Activated CD4-positive, alpha-beta memory T cell treated with anti-CD3 and anti-CD28 coated beads, Interleukin-2, amount 10 ng/mL, durations not matched to agents 7 days and 5 days (primary cell): ENCODE data around the gene KRTAP13-4. TPM values are rescaled to one million over a fixed set of nuclear protein-coding genes. Genes with fewer than 3 reads are reported as not detected.

Source experiments
- CTCF ChIA-PET: fragments of 350-600 bp; sonication (Branson Sonifier 250); formaldehyde crosslinking; loops from one replicate; lab custom pipeline; 2021; ENCODE audit warnings: antibody characterized with exemption, inconsistent platforms; lab: Charles Lee
- POLR2A ChIA-PET: fragments of 350-600 bp; sonication (Branson Sonifier 250); formaldehyde crosslinking; loops from one replicate; lab custom pipeline; 2021; ENCODE audit warnings: antibody characterized with exemption; lab: Charles Lee
- DNase-seq: peaks from one replicate; pipeline ENCODE4 v3.0.0-alpha.2; 2020
- H3K27ac Mint-ChIP-seq: one replicate; pipeline ENCODE4 v1.8.0; 2021; ENCODE audit warnings: mild to moderate bottlenecking, mixed read lengths
- H3K27me3 Mint-ChIP-seq: one replicate; pipeline ENCODE4 v1.8.0; 2021; ENCODE audit warnings: mixed read lengths
- H3K36me3 Mint-ChIP-seq: one replicate; pipeline ENCODE4 v1.8.0; 2021; ENCODE audit warnings: low read depth, mixed read lengths
- H3K4me1 Mint-ChIP-seq: one replicate; pipeline ENCODE4 v1.8.0; 2021; ENCODE audit warnings: mixed read lengths
- H3K4me3 Mint-ChIP-seq: one replicate; pipeline ENCODE4 v1.8.0; 2021; ENCODE audit warnings: mild to moderate bottlenecking, mixed read lengths
- H3K9me3 Mint-ChIP-seq: one replicate; pipeline ENCODE4 v1.8.0; 2021; ENCODE audit warnings: mixed read lengths
- total RNA-seq, 2 experiments: library from RNA; stranded (reverse); gene quantifications; one replicate each; pipeline ENCODE4 v1.2.3, GENCODE V29; 2021

Gene KRTAP13-4
- not detected for total RNA-seq

- Mint-ChIP-seq H3K36me3 (no peaks in the 10 kb centered on the region), H3K27ac (no peak within 1 kb of the TSS), H3K4me3 (no peak within 1 kb of the TSS), H3K4me1 (no peaks in the 10 kb centered on the region), H3K9me3 (no peaks in the 10 kb centered on the region), H3K27me3 (peaks cover 1% of the 10 kb centered on the region)
- DNase-seq, result no peak
- POLR2A ChIA-PET, result no interaction called here
- CTCF ChIA-PET, result no interaction called here
These were observed at the start of gene KRTAP13-4 for GRCh38 chr21:30430170-30430655. TSS of gene KRTAP13-4 (plus strand) at chr21:30430220. CDS start at chr21:30430276, 56 bp downstream.

GRCh38 chr21:30382201-30382600 is 47.8 kb upstream of the KRTAP13-4 start:
- ChIA-PET POLR2A (no interaction called here), CTCF (no interaction called here)
- Mint-ChIP-seq H3K27ac (no peak overlapping the region), H3K9me3 (no peaks in the 10 kb centered on the region), H3K27me3 (no peaks in the 10 kb centered on the region), H3K4me3 (no peak overlapping the region), H3K36me3 (no peaks in the 10 kb centered on the region), H3K4me1 (no peaks in the 10 kb centered on the region)
- DNase-seq, result no peak

- no peak overlapping the region for H3K4me3 Mint-ChIP-seq
- H3K27ac Mint-ChIP-seq, result no peak overlapping the region
- H3K27me3 Mint-ChIP-seq, result no peaks in the 10 kb centered on the region
- no peaks in the 10 kb centered on the region for H3K36me3 Mint-ChIP-seq
- no peaks in the 10 kb centered on the region for H3K4me1 Mint-ChIP-seq
- no peaks in the 10 kb centered on the region for H3K9me3 Mint-ChIP-seq
- ChIA-PET POLR2A (no interaction called here), CTCF (interaction anchor here (1.1 kb wide), 1 partner anchor 19 kb away, joined by 3 read pairs; no protein-coding TSS in a partner anchor)
- DNase-seq, result no peak
These were observed 38.5 kb upstream of the KRTAP13-4 start for GRCh38 chr21:30391492-30392025.

GRCh38 chr21:30395731-30396130 is 34.3 kb upstream of the KRTAP13-4 start, which contains the start of gene KRTAP13-1:
TSS of gene KRTAP13-1 (plus strand) at chr21:30396031. CDS start at chr21:30396087, 56 bp downstream.
- H3K27ac Mint-ChIP-seq, result no peak within 1 kb of the TSS

GRCh38 chr21:30408782-30409494 is 21.1 kb upstream of the KRTAP13-4 start:
- Mint-ChIP-seq H3K27me3 (no peaks in the 10 kb centered on the region), H3K27ac (no peak overlapping the region), H3K36me3 (no peaks in the 10 kb centered on the region), H3K4me3 (no peak overlapping the region), H3K9me3 (no peaks in the 10 kb centered on the region), H3K4me1 (no peaks in the 10 kb centered on the region)
- POLR2A ChIA-PET, result no interaction called here
- CTCF ChIA-PET, result no interaction called here
- DNase-seq, result peak; percentile 25

More at GRCh38 chr21:30395731-30396130, 34.3 kb upstream of the KRTAP13-4 start, which contains the start of gene KRTAP13-1:
- no peaks in the 10 kb centered on the region for H3K4me1 Mint-ChIP-seq
- ChIA-PET POLR2A (no interaction called here), CTCF (no interaction called here)
- DNase-seq, result no peak
- H3K4me3 Mint-ChIP-seq, result no peak within 1 kb of the TSS
- H3K9me3 Mint-ChIP-seq, result peaks cover 3% of the 10 kb centered on the region
- no peaks in the 10 kb centered on the region for H3K27me3 Mint-ChIP-seq
- no peaks in the 10 kb centered on the region for H3K36me3 Mint-ChIP-seq

GRCh38 chr21:30415993-30416392 is 14.0 kb upstream of the KRTAP13-4 start:
- Mint-ChIP-seq H3K4me3 (no peak overlapping the region), H3K27ac (no peak overlapping the region), H3K4me1 (no peaks in the 10 kb centered on the region), H3K27me3 (no peaks in the 10 kb centered on the region), H3K9me3 (peaks cover 4% of the 10 kb centered on the region), H3K36me3 (no peaks in the 10 kb centered on the region)
- DNase-seq, result no peak
- POLR2A ChIA-PET, result no interaction called here
- CTCF ChIA-PET, result no interaction called here

GRCh38 chr21:30425826-30426225 is 4.2 kb upstream of the KRTAP13-4 start, which contains the start of gene KRTAP13-3:
TSS of gene KRTAP13-3 (minus strand) at chr21:30425926. CDS start at chr21:30425912, 14 bp downstream.
- Mint-ChIP-seq H3K27me3 (peaks cover 1% of the 10 kb centered on the region), H3K36me3 (no peaks in the 10 kb centered on the region), H3K4me1 (no peaks in the 10 kb centered on the region), H3K4me3 (no peak within 1 kb of the TSS), H3K9me3 (no peaks in the 10 kb centered on the region), H3K27ac (no peak within 1 kb of the TSS)
- ChIA-PET POLR2A (no interaction called here), CTCF (no interaction called here)
- no peak for DNase-seq

GRCh38 chr21:30426731-30427130 is 3.3 kb upstream of the KRTAP13-4 start:
- no peak for DNase-seq
- H3K4me3 Mint-ChIP-seq, result no peak overlapping the region
- ChIA-PET POLR2A (no interaction called here), CTCF (no interaction called here)
- H3K4me1 Mint-ChIP-seq, result no peaks in the 10 kb centered on the region
- peaks cover 1% of the 10 kb centered on the region for H3K27me3 Mint-ChIP-seq
- no peaks in the 10 kb centered on the region for H3K36me3 Mint-ChIP-seq
- no peak overlapping the region for H3K27ac Mint-ChIP-seq
- no peaks in the 10 kb centered on the region for H3K9me3 Mint-ChIP-seq

GRCh38 chr21:30434033-30434631 is 4.1 kb downstream of the KRTAP13-4 start:
- Mint-ChIP-seq H3K27ac (no peak overlapping the region), H3K4me1 (no peaks in the 10 kb centered on the region), H3K27me3 (no peaks in the 10 kb centered on the region), H3K9me3 (no peaks in the 10 kb centered on the region), H3K4me3 (no peak overlapping the region), H3K36me3 (no peaks in the 10 kb centered on the region)
- CTCF ChIA-PET, result no interaction called here
- DNase-seq, result peak; percentile 16
- POLR2A ChIA-PET, result interaction anchor here (1.3 kb wide), 1 partner anchor 49 kb away, joined by 3 read pairs; no protein-coding TSS in a partner anchor

- Mint-ChIP-seq H3K36me3 (no peaks in the 10 kb centered on the region), H3K27ac (no peak overlapping the region), H3K4me3 (no peak overlapping the region), H3K9me3 (no peaks in the 10 kb centered on the region), H3K4me1 (no peaks in the 10 kb centered on the region), H3K27me3 (no peaks in the 10 kb centered on the region)
- no peak for DNase-seq
- ChIA-PET CTCF (no interaction called here), POLR2A (no interaction called here)
These were observed 7.1 kb downstream of the KRTAP13-4 start for GRCh38 chr21:30437010-30437565.

- DNase-seq, result no peak
- no peaks in the 10 kb centered on the region for H3K27me3 Mint-ChIP-seq
- POLR2A ChIA-PET, result no interaction called here
- no peaks in the 10 kb centered on the region for H3K4me1 Mint-ChIP-seq
- no peak within 1 kb of the TSS for H3K4me3 Mint-ChIP-seq
- H3K36me3 Mint-ChIP-seq, result no peaks in the 10 kb centered on the region
- H3K9me3 Mint-ChIP-seq, result no peaks in the 10 kb centered on the region
- no peak within 1 kb of the TSS for H3K27ac Mint-ChIP-seq
- CTCF ChIA-PET, result no interaction called here
These were observed 10.0 kb downstream of the KRTAP13-4 start, which contains the start of gene KRTAP15-1 for GRCh38 chr21:30439975-30440374. TSS of gene KRTAP15-1 (plus strand) at chr21:30440275. CDS start at chr21:30440328, 53 bp downstream.

GRCh38 chr21:30443226-30443625 is 13.2 kb downstream of the KRTAP13-4 start:
- Mint-ChIP-seq H3K27me3 (no peaks in the 10 kb centered on the region), H3K4me1 (no peaks in the 10 kb centered on the region), H3K27ac (no peak overlapping the region), H3K9me3 (no peaks in the 10 kb centered on the region), H3K4me3 (no peak overlapping the region), H3K36me3 (no peaks in the 10 kb centered on the region)
- ChIA-PET CTCF (no interaction called here), POLR2A (no interaction called here)
- DNase-seq, result no peak

GRCh38 chr21:30444204-30444603 is 14.2 kb downstream of the KRTAP13-4 start:
- no peak overlapping the region for H3K27ac Mint-ChIP-seq
- H3K9me3 Mint-ChIP-seq, result no peaks in the 10 kb centered on the region
- H3K4me1 Mint-ChIP-seq, result no peaks in the 10 kb centered on the region
- ChIA-PET CTCF (no interaction called here), POLR2A (no interaction called here)
- H3K36me3 Mint-ChIP-seq, result no peaks in the 10 kb centered on the region
- H3K4me3 Mint-ChIP-seq, result no peak overlapping the region
- no peak for DNase-seq
- H3K27me3 Mint-ChIP-seq, result no peaks in the 10 kb centered on the region
